Fibroblast of villous mesenchyme (primary cell): Measurements from ENCODE around the gene KCNK5. TPM values are rescaled to one million over a fixed set of nuclear protein-coding genes. Genes with fewer than 3 reads are reported as not detected.

ENCODE experiments used
- DNase-seq: peaks from one replicate; pipeline ENCODE4 v3.0.0-alpha.2; 2010; ENCODE audit warnings: low read depth
- H3K4me3 ChIP-seq: 2 replicates; pipeline ENCODE4 v1.5.1; 2011; ENCODE audit warnings: low read depth, mild to moderate bottlenecking, low read length
- CTCF ChIP-seq: IDR thresholded peaks from 2 replicates; pipeline ENCODE4 v1.5.1; 2012; ENCODE audit warnings: low read depth, mild to moderate bottlenecking, low read length; ENCODE audit not compliant: insufficient read depth
- total RNA-seq: library from RNA; depleted of rRNA; stranded (reverse); fragments of >200 nt; gene quantifications from 2 replicates; pipeline ENCODE4 v1.2.3, GENCODE V29; 2012

Gene KCNK5
- total RNA-seq, 1 donor, result not detected

GRCh38 chr6:39153766-39154397 is 75.4 kb downstream of the KCNK5 start:
- no peak for TF ChIP-seq CTCF
- no peak for DNase-seq

GRCh38 chr6:39152262-39152661 is 77.0 kb downstream of the KCNK5 start:
- no peak for TF ChIP-seq CTCF
- H3K4me3 ChIP-seq, result no peak overlapping the region
- DNase-seq, result no peak

More at GRCh38 chr6:39153766-39154397, 75.4 kb downstream of the KCNK5 start:
- H3K4me3 ChIP-seq, result no peak overlapping the region

GRCh38 chr6:39151211-39151610 is 78.1 kb downstream of the KCNK5 start:
- no peak for DNase-seq
- H3K4me3 ChIP-seq, result no peak overlapping the region
- no peak for TF ChIP-seq CTCF

GRCh38 chr6:39144481-39145173 is 84.6 kb downstream of the KCNK5 start:
- no peak for DNase-seq
- no peak for TF ChIP-seq CTCF
- no peak overlapping the region for H3K4me3 ChIP-seq

- no peak for TF ChIP-seq CTCF
- no peak for DNase-seq
Measured at GRCh38 chr6:39143238-39143930, 85.9 kb downstream of the KCNK5 start.

GRCh38 chr6:39140556-39141167 is 88.6 kb downstream of the KCNK5 start:
- DNase-seq, result no peak
- H3K4me3 ChIP-seq, result no peak overlapping the region
- no peak for TF ChIP-seq CTCF

More at GRCh38 chr6:39143238-39143930, 85.9 kb downstream of the KCNK5 start:
- no peak overlapping the region for H3K4me3 ChIP-seq

Other genes starting within 250 kb of the KCNK5 start
- gene GLP1R, start 180.7 kb downstream of the KCNK5 start, total RNA-seq, result not detected in 2 replicates
- 14.2 and 17.7 TPM in 2 replicates for gene SAYSD1, start 114.3 kb downstream of the KCNK5 start, total RNA-seq
- not detected in 2 replicates for gene KCNK17, start 84.9 kb upstream of the KCNK5 start, total RNA-seq
- gene KCNK16, start 93.2 kb upstream of the KCNK5 start, total RNA-seq, result not detected in 2 replicates